ENCODE data around the gene OR52E4. TPM values are rescaled to one million over a fixed set of nuclear protein-coding genes. Genes with fewer than 3 reads are reported as not detected.
A peak's percentile ranks its signal among the peaks of the same experiment; 100 is the strongest.

Gene OR52E4
- total and polyA plus RNA-seq, 5 donors from 2014 or later = not detected

GRCh38 chr11:5899534-5899933, 19.1 kb downstream of the OR52E4 start:
- no peak overlapping the region for H3K4me3 Mint-ChIP-seq
- H3K9me3 Mint-ChIP-seq = no peaks in the 10 kb centered on the region
- no peak overlapping the region for H3K27ac ChIP-seq (ENCODE audit: insufficient read depth, low read length, poor library complexity, severe bottlenecking)
- H3K36me3 ChIP-seq (ENCODE audit: control insufficient read depth, insufficient read depth, low read length) = no peaks in the 10 kb centered on the region
- ATAC-seq (ENCODE audit: low read depth in 2 of 2) (no peak), DNase-seq (no peak)
- no peaks in the 10 kb centered on the region for H3K36me3 Mint-ChIP-seq
- H3K4me1 ChIP-seq (ENCODE audit: control insufficient read depth, insufficient read depth, low read length, poor library complexity, severe bottlenecking) = no peaks in the 10 kb centered on the region
- no peaks in the 10 kb centered on the region for H3K27me3 Mint-ChIP-seq
- no peak overlapping the region for H3K4me3 ChIP-seq (ENCODE audit: low read depth, low read length)
- no peaks in the 10 kb centered on the region for H3K9me3 ChIP-seq (ENCODE audit: control insufficient read depth in 2 of 2, low read length in 2 of 2)
- no peaks in the 10 kb centered on the region for H3K4me1 Mint-ChIP-seq
- H3K27ac Mint-ChIP-seq = no peak overlapping the region
- H3K27me3 ChIP-seq (ENCODE audit: control insufficient read depth, insufficient read depth, low read length) = no peaks in the 10 kb centered on the region

DNA sequence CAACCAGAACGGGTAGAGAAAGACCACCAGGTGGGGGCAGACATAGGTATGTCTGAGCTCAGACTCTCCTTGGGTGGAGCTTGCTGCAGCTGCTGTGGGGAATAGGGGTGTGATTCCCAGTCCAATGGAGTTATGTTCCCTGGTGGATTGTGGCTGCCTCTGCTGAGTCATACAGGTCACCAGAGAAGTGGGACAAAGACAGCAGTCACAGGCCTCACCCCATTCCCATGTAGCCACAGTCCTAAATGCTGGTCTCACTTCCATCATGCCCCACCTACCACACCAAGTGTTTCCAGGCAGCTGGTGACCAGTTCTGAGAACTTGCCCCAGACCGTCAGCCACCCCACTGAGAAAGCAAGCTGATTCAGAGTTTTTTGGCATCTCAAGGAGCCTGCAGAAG, 30.1 kb downstream of the OR52E4 start:
- no peak overlapping the region for H3K27ac ChIP-seq (ENCODE audit: insufficient read depth, low read length, poor library complexity, severe bottlenecking)
- no peak for ATAC-seq (ENCODE audit: low read depth in 2 of 2)
- H3K36me3 Mint-ChIP-seq = no peaks in the 10 kb centered on the region
- no peak overlapping the region for H3K4me3 Mint-ChIP-seq
- peaks cover 4% of the 10 kb centered on the region for H3K27me3 Mint-ChIP-seq
- no peak overlapping the region for H3K27ac Mint-ChIP-seq
- no peaks in the 10 kb centered on the region for H3K27me3 ChIP-seq (ENCODE audit: control insufficient read depth, insufficient read depth, low read length)
- no peaks in the 10 kb centered on the region for H3K36me3 ChIP-seq (ENCODE audit: control insufficient read depth, insufficient read depth, low read length)
- H3K4me1 ChIP-seq (ENCODE audit: control insufficient read depth, insufficient read depth, low read length, poor library complexity, severe bottlenecking) = no peaks in the 10 kb centered on the region
- H3K9me3 Mint-ChIP-seq = peaks cover 0 to 11% (median 1%) of the 10 kb centered on the region in 7 donors
- no peak for DNase-seq
- no peak overlapping the region for H3K4me3 ChIP-seq (ENCODE audit: low read depth, low read length)
- no peaks in the 10 kb centered on the region for H3K4me1 Mint-ChIP-seq
- no peaks in the 10 kb centered on the region for H3K9me3 ChIP-seq (ENCODE audit: control insufficient read depth in 2 of 2, low read length in 2 of 2)

- Histone ChIP-seq H3K4me3 (ENCODE audit: low read depth, low read length) (no peak overlapping the region), H3K4me1 (ENCODE audit: control insufficient read depth, insufficient read depth, low read length, poor library complexity, severe bottlenecking) (no peaks in the 10 kb centered on the region), H3K27me3 (ENCODE audit: control insufficient read depth, insufficient read depth, low read length) (no peaks in the 10 kb centered on the region), H3K27ac (ENCODE audit: insufficient read depth, low read length, poor library complexity, severe bottlenecking) (no peak overlapping the region), H3K36me3 (ENCODE audit: control insufficient read depth, insufficient read depth, low read length) (no peaks in the 10 kb centered on the region), H3K9me3 (ENCODE audit: control insufficient read depth in 2 of 2, low read length in 2 of 2) (peaks cover 0 to 4% of the 10 kb centered on the region in 2 experiments)
- no peak for ATAC-seq (ENCODE audit: low read depth in 2 of 2)
- Mint-ChIP-seq H3K9me3 (peaks cover 2 to 18% (median 5%) of the 10 kb centered on the region in 7 donors), H3K27me3 (no peaks in the 10 kb centered on the region), H3K4me3 (no peak overlapping the region), H3K27ac (no peak overlapping the region), H3K4me1 (no peaks in the 10 kb centered on the region), H3K36me3 (no peaks in the 10 kb centered on the region)
- no peak for DNase-seq
These were observed 42.5 kb downstream of the OR52E4 start for GRCh38 chr11:5922749-5923426.

- no peaks in the 10 kb centered on the region for H3K36me3 ChIP-seq (ENCODE audit: control insufficient read depth, insufficient read depth, low read length)
- H3K9me3 Mint-ChIP-seq = peaks cover 2 to 20% (median 7%) of the 10 kb centered on the region in 7 donors
- no peak overlapping the region for H3K27ac ChIP-seq (ENCODE audit: insufficient read depth, low read length, poor library complexity, severe bottlenecking)
- H3K27ac Mint-ChIP-seq = no peak overlapping the region
- H3K36me3 Mint-ChIP-seq = no peaks in the 10 kb centered on the region
- peaks cover 0 to 4% of the 10 kb centered on the region in 2 experiments for H3K9me3 ChIP-seq (ENCODE audit: control insufficient read depth in 2 of 2, low read length in 2 of 2)
- H3K27me3 Mint-ChIP-seq = no peaks in the 10 kb centered on the region
- H3K4me3 ChIP-seq (ENCODE audit: low read depth, low read length) = no peak overlapping the region
- no peak overlapping the region for H3K4me3 Mint-ChIP-seq
- H3K4me1 ChIP-seq (ENCODE audit: control insufficient read depth, insufficient read depth, low read length, poor library complexity, severe bottlenecking) = no peaks in the 10 kb centered on the region
- no peak for DNase-seq
- ATAC-seq (ENCODE audit: low read depth in 2 of 2) = no peak
- no peaks in the 10 kb centered on the region for H3K27me3 ChIP-seq (ENCODE audit: control insufficient read depth, insufficient read depth, low read length)
- H3K4me1 Mint-ChIP-seq = no peaks in the 10 kb centered on the region
These were observed 43.0 kb downstream of the OR52E4 start for GRCh38 chr11:5923427-5923776.

GRCh38 chr11:5923794-5924193, 43.4 kb downstream of the OR52E4 start:
- no peak overlapping the region for H3K27ac Mint-ChIP-seq
- peaks cover 0 to 4% of the 10 kb centered on the region in 2 experiments for H3K9me3 ChIP-seq (ENCODE audit: control insufficient read depth in 2 of 2, low read length in 2 of 2)

GRCh38 chr11:5928271-5928670, 47.8 kb downstream of the OR52E4 start:
- Histone ChIP-seq H3K9me3 (ENCODE audit: control insufficient read depth in 2 of 2, low read length in 2 of 2) (peaks cover 0 to 4% of the 10 kb centered on the region in 2 experiments), H3K36me3 (ENCODE audit: control insufficient read depth, insufficient read depth, low read length) (no peaks in the 10 kb centered on the region), H3K4me1 (ENCODE audit: control insufficient read depth, insufficient read depth, low read length, poor library complexity, severe bottlenecking) (no peaks in the 10 kb centered on the region), H3K4me3 (ENCODE audit: low read depth, low read length) (no peak overlapping the region), H3K27ac (ENCODE audit: insufficient read depth, low read length, poor library complexity, severe bottlenecking) (no peak overlapping the region), H3K27me3 (ENCODE audit: control insufficient read depth, insufficient read depth, low read length) (no peaks in the 10 kb centered on the region)
- Mint-ChIP-seq H3K36me3 (no peaks in the 10 kb centered on the region), H3K27ac (peak overlapping the region in 1 of 3 donors; percentile 57), H3K27me3 (no peaks in the 10 kb centered on the region), H3K9me3 (peaks cover 4 to 29% (median 10%) of the 10 kb centered on the region in 7 donors), H3K4me1 (no peaks in the 10 kb centered on the region), H3K4me3 (no peak overlapping the region)
- ATAC-seq (ENCODE audit: low read depth in 2 of 2) = no peak
- no peak for DNase-seq

More at GRCh38 chr11:5923794-5924193, 43.4 kb downstream of the OR52E4 start:
- H3K4me3 ChIP-seq (ENCODE audit: low read depth, low read length) = no peak overlapping the region
- H3K9me3 Mint-ChIP-seq = peaks cover 2 to 22% (median 5%) of the 10 kb centered on the region in 7 donors
- no peaks in the 10 kb centered on the region for H3K4me1 Mint-ChIP-seq
- no peaks in the 10 kb centered on the region for H3K27me3 ChIP-seq (ENCODE audit: control insufficient read depth, insufficient read depth, low read length)
- H3K27me3 Mint-ChIP-seq = no peaks in the 10 kb centered on the region
- no peak overlapping the region for H3K27ac ChIP-seq (ENCODE audit: insufficient read depth, low read length, poor library complexity, severe bottlenecking)
- H3K4me1 ChIP-seq (ENCODE audit: control insufficient read depth, insufficient read depth, low read length, poor library complexity, severe bottlenecking) = no peaks in the 10 kb centered on the region
- DNase-seq = no peak
- no peak overlapping the region for H3K4me3 Mint-ChIP-seq
- no peaks in the 10 kb centered on the region for H3K36me3 Mint-ChIP-seq
- H3K36me3 ChIP-seq (ENCODE audit: control insufficient read depth, insufficient read depth, low read length) = no peaks in the 10 kb centered on the region
- no peak for ATAC-seq (ENCODE audit: low read depth in 2 of 2)

DNA sequence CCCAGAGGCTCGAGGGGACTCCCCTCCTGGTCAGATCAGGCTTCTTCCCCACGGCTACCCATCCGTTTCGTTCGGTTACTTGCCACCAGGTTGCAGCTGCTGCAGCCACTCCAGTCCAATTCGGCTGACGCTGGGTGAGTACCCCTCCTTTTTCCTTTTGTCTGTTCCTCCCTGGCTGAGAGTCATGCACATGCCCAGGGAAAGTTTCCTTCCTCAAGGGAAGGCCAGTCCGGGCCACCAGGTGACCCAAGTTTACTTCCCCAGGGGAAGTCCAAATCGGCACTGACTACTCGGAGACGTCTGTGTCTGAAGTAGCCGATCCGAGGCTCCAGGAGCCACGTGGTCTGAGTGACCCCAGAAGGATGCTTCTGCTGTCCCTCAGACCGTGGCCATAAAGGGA, 48.4 kb downstream of the OR52E4 start:
- Histone ChIP-seq H3K27ac (ENCODE audit: insufficient read depth, low read length, poor library complexity, severe bottlenecking) (no peak overlapping the region), H3K4me3 (ENCODE audit: low read depth, low read length) (no peak overlapping the region), H3K4me1 (ENCODE audit: control insufficient read depth, insufficient read depth, low read length, poor library complexity, severe bottlenecking) (no peaks in the 10 kb centered on the region), H3K9me3 (ENCODE audit: control insufficient read depth in 2 of 2, low read length in 2 of 2) (peaks cover 0 to 4% of the 10 kb centered on the region in 2 experiments), H3K36me3 (ENCODE audit: control insufficient read depth, insufficient read depth, low read length) (no peaks in the 10 kb centered on the region), H3K27me3 (ENCODE audit: control insufficient read depth, insufficient read depth, low read length) (no peaks in the 10 kb centered on the region)
- DNase-seq = no peak
- Mint-ChIP-seq H3K4me1 (no peaks in the 10 kb centered on the region), H3K9me3 (peaks cover 5 to 29% (median 10%) of the 10 kb centered on the region in 7 donors), H3K36me3 (no peaks in the 10 kb centered on the region), H3K27me3 (no peaks in the 10 kb centered on the region), H3K27ac (no peak overlapping the region), H3K4me3 (no peak overlapping the region)
- ATAC-seq (ENCODE audit: low read depth in 2 of 2) = no peak

Data from CD4-positive, CD25-positive, alpha-beta regulatory T cell (primary cell).